GM12878 (cell line): ENCODE results near the gene GPC6. TPM values are rescaled to one million over a fixed set of nuclear protein-coding genes. Genes with fewer than 3 reads are reported as not detected.

Experiments used
- ATAC-seq: fragments of 200-7000 bp; cut with Tn5 transposase; 3 replicates; pipeline ENCODE4 v1.9.1; 2020; ENCODE audit warnings: mild to moderate bottlenecking, moderate library complexity
- BruUV-seq: library from RNA; stranded (reverse); fragments of 400-500 nt; replicated peaks from 2 replicates; lab custom pipeline; 2021; lab: Mats Ljungman, UMichigan
- CTCF ChIA-PET: fragments of 300-600 bp; sonication (Branson Sonifier 250); formaldehyde crosslinking; extraction: SDS; loops from one replicate; lab custom pipeline; 2021; ENCODE audit warnings: inconsistent platforms; lab: Yijun Ruan, JAX
- POLR2A ChIA-PET: fragments of 350-600 bp; formaldehyde crosslinking; extraction: SDS; loops from one replicate; lab custom pipeline; 2021; ENCODE audit warnings: inconsistent platforms; lab: Charles Lee
- RAD21 ChIA-PET: fragments of 300-600 bp; sonication (Branson Sonifier 250); formaldehyde crosslinking; loops from one replicate; lab custom pipeline; 2023; ENCODE audit warnings: antibody characterized with exemption; ENCODE audit not compliant: unreplicated experiment; lab: Charles Lee
- SMC1A ChIA-PET: fragments of 300-600 bp; sonication (Branson Sonifier 250); formaldehyde crosslinking; loops from one replicate; lab custom pipeline; 2023; ENCODE audit not compliant: unreplicated experiment, uncharacterized antibody; lab: Charles Lee
- DNase-seq: peaks from one replicate; pipeline ENCODE4 v3.0.0-alpha.2; 2011; ENCODE audit warnings: low read depth, low spot score
- FAIRE-seq: peaks from 3 replicates; lab custom pipeline; 2011; peaks lifted over from hg19 to GRCh38; lab: Jason Lieb, UNC
- H2AFZ ChIP-seq: 2 replicates; pipeline ENCODE4 v1.6.0; 2011; ENCODE audit warnings: low read depth, low read length, control low read depth; ENCODE audit not compliant: control insufficient read depth
- H3K27ac ChIP-seq: 2 replicates; pipeline ENCODE4 v1.5.1; 2011; ENCODE audit warnings: control low read depth; ENCODE audit not compliant: control insufficient read depth, insufficient read depth
- H3K27me3 ChIP-seq, 2 experiments: replicated peaks in 1 of 2; 2 replicates each; pipeline versions ENCODE4 v1.6.0 to v1.6.1; 2011; ENCODE audit warnings: low read length in 1 of 2; ENCODE audit not compliant: control insufficient read depth in 2 of 2, insufficient read depth in 2 of 2
- H3K36me3 ChIP-seq, 2 experiments: 2 replicates each; pipeline ENCODE4 v1.5.1; 2011; ENCODE audit warnings: low read length in 1 of 2; ENCODE audit not compliant: control insufficient read depth in 2 of 2, insufficient read depth in 2 of 2
- H3K4me1 ChIP-seq: 2 replicates; pipeline ENCODE4 v1.6.1; 2011; ENCODE audit warnings: mild to moderate bottlenecking, low read length, moderate library complexity, mixed read lengths; ENCODE audit not compliant: control insufficient read depth, insufficient read depth
- H3K4me2 ChIP-seq: 2 replicates; pipeline ENCODE4 v1.6.0; 2011; ENCODE audit warnings: control low read depth; ENCODE audit not compliant: control insufficient read depth, insufficient read depth
- H3K4me3 ChIP-seq: fragments of 200-600 bp; sonication (generic); 2 replicates; pipeline ENCODE4 v1.5.1; 2016
- H3K79me2 ChIP-seq: 2 replicates; pipeline ENCODE4 v1.6.0; 2011; ENCODE audit warnings: low read length; ENCODE audit not compliant: control insufficient read depth, insufficient read depth
- H3K9ac ChIP-seq: 2 replicates; pipeline ENCODE4 v1.8.0; 2011; ENCODE audit warnings: low read length, control low read depth, mixed read lengths; ENCODE audit not compliant: control insufficient read depth, insufficient read depth
- H3K9me3 ChIP-seq: replicated peaks from 3 replicates; pipeline ENCODE4 v1.5.1; 2011; ENCODE audit warnings: mild to moderate bottlenecking, low read length; ENCODE audit not compliant: control insufficient read depth, insufficient read depth
- H4K20me1 ChIP-seq: 2 replicates; pipeline ENCODE4 v1.6.0; 2011; ENCODE audit not compliant: control insufficient read depth, insufficient read depth
- ASH2L ChIP-seq: fragments of 300-600, 200-600 bp; sonication (generic); IDR thresholded peaks from 2 replicates; pipeline ENCODE4 v1.6.1; 2017; ENCODE audit warnings: low read depth, mild to moderate bottlenecking, borderline replicate concordance
- BCL11A ChIP-seq: IDR thresholded peaks from 2 replicates; pipeline ENCODE4 v1.6.1; 2011; ENCODE audit warnings: low read depth, low read length
- BMI1 ChIP-seq: fragments of 450-650 bp; IDR thresholded peaks from 2 replicates; pipeline ENCODE4 v1.6.1; 2016; ENCODE audit warnings: mild to moderate bottlenecking, moderate library complexity, borderline replicate concordance
- CBFB ChIP-seq: IDR thresholded peaks from 2 replicates; pipeline ENCODE4 v1.6.1; 2016; ENCODE audit warnings: antibody characterized with exemption, low read depth
- CEBPB ChIP-seq, 2 experiments: fragments of 150-350 bp in 1 of 2; IDR thresholded peaks; 2 replicates each; pipeline ENCODE4 v1.6.1; 2012 to 2014; ENCODE audit warnings: low read depth in 2 of 2, low read length in 2 of 2, borderline replicate concordance in 1 of 2, inconsistent platforms in 1 of 2
- JUNB ChIP-seq: IDR thresholded peaks from 2 replicates; pipeline ENCODE4 v1.6.1; 2016; ENCODE audit warnings: antibody characterized with exemption, mild to moderate bottlenecking
- NFXL1 ChIP-seq: fragments of 450-650 bp; IDR thresholded peaks from 2 replicates; pipeline ENCODE4 v1.6.1; 2017; ENCODE audit warnings: antibody characterized with exemption, mild to moderate bottlenecking, borderline replicate concordance
- NR2F1 ChIP-seq: fragments of 450-650 bp; conservative IDR thresholded peaks from 2 replicates; pipeline ENCODE4 v1.6.1; 2017; ENCODE audit warnings: mild to moderate bottlenecking
- PAX8 ChIP-seq: fragments of 450-650 bp; IDR thresholded peaks from 2 replicates; pipeline ENCODE4 v1.6.1; 2017; ENCODE audit warnings: mild to moderate bottlenecking, moderate library complexity
- RAD21 ChIP-seq: IDR thresholded peaks from 2 replicates; pipeline ENCODE4 v1.6.1; 2011; ENCODE audit warnings: mild to moderate bottlenecking, low read depth, low read length, moderate library complexity; ENCODE audit not compliant: insufficient read depth
- SUZ12 ChIP-seq: fragments of 200-600 bp; sonication (generic); IDR thresholded peaks from one replicate; pipeline ENCODE4 v1.6.1; 2018; ENCODE audit warnings: antibody characterized with exemption, mild to moderate bottlenecking; ENCODE audit not compliant: unreplicated experiment
- TBL1XR1 ChIP-seq: IDR thresholded peaks from 2 replicates; pipeline ENCODE4 v1.6.1; 2012; ENCODE audit warnings: low read depth, low read length, improper control_type of control experiment
- TCF12 ChIP-seq: IDR thresholded peaks from 2 replicates; pipeline ENCODE4 v1.6.1; 2011; ENCODE audit warnings: low read depth, mild to moderate bottlenecking, low read length
- YY1 ChIP-seq: IDR thresholded peaks from 2 replicates; pipeline ENCODE4 v1.6.1; 2011; ENCODE audit warnings: low read depth, mild to moderate bottlenecking, low read length
- ZNF274 ChIP-seq: IDR thresholded peaks from one replicate; pipeline ENCODE4 v1.8.0; 2011; ENCODE audit not compliant: insufficient read length, insufficient read depth
- in situ Hi-C: fragments of 300-500 bp; cut with MboI; formaldehyde crosslinking; loops from 9 replicates; pipeline ENCODE4 v1.14.3; 2018; ENCODE audit warnings: mixed read lengths
- intact Hi-C: fragments of 100-400 bp; cut with micrococcal nuclease; formaldehyde crosslinking; loops from one replicate; pipeline ENCODE4 v1.14.2; 2022; ENCODE audit not compliant: unreplicated experiment
- polyA plus RNA-seq, 11 experiments: library from polyadenylated mRNA; depleted of rRNA in 4 of 11; unstranded in 6 of 11; stranded (reverse) in 5 of 11; fragments of >200 nt; fragmentation: Nextera tagmentation in 4 of 11; fragmentation: Illumina TruSeq in 1 of 11; extraction: Ambion mirVana in 4 of 11; extraction: Trizol in 1 of 11; gene quantifications; 1 replicate in 1 of 11; 2 replicates in 10 of 11; pipeline versions ENCODE4 v1.2.1 to v1.2.3, GENCODE V29; 2011 to 2016; ENCODE audit warnings: inconsistent platforms in 2 of 11, missing spikeins in 2 of 11, low read depth in 1 of 11
- total RNA-seq, 4 experiments: library from RNA; depleted of rRNA in 3 of 4; stranded (reverse); fragments of >200 nt in 3 of 4; fragmentation: Illumina TruSeq in 1 of 4; extraction: Trizol in 1 of 4; gene quantifications; 2 replicates each; pipeline versions ENCODE4 v1.2.1 to v1.2.3, GENCODE V29; 2013 to 2021
- TF ChIP-seq, protein P1 (sequence below): fragments of 450-650 bp; IDR thresholded peaks from 2 replicates; pipeline ENCODE4 v1.6.1; 2017; ENCODE audit warnings: mild to moderate bottlenecking, low read depth, inconsistent platforms; ENCODE audit not compliant: poor library complexity, severe bottlenecking

GPC6 gene
- total and polyA plus RNA-seq, 10 of the 15 experiments (the other 5 are each of a cell fraction or from before 2014, with no cell fraction given), result 0.03 to 0.04 (median 0.03) TPM; not detected in 7

DNA sequence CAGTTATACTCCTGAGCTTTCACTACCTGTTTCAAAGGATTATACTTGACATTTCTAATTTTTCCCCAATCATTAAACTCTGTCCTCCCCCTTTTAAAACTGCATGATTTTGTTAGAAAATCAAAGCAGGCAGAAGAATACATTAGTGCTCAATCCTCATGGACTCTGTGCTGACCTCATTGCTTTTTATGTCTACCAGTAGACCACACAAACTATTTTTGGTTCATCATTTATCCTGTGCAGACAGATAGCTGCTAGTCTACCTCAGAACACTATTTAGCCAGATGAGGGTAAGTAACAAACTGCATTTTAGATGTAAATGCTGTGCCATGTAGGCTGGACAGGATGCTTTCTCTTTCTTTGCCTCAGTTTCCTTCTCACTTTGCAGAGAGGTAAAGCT is 1016.9 kb downstream of the GPC6 start:
- H3K4me2 ChIP-seq, result no peak overlapping the region
- no peaks in the 10 kb centered on the region for H3K9me3 ChIP-seq
- H3K4me3 ChIP-seq, result no peak overlapping the region
- FAIRE-seq (no peak), DNase-seq (no peak), ATAC-seq (no peak)
- POLR2A ChIA-PET, result no interaction called here
- no peak overlapping the region for H3K27ac ChIP-seq
- H3K4me1 ChIP-seq, result no peaks in the 10 kb centered on the region
- CTCF ChIA-PET, result no interaction called here
- H4K20me1 ChIP-seq, result no peaks in the 10 kb centered on the region
- no TSS peak for BruUV-seq
- TF ChIP-seq NFXL1 (no peak), BCL11A (no peak), ASH2L (no peak), TBL1XR1 (no peak), RAD21 (no peak), JUNB (no peak), TCF12 (no peak), CEBPB (IDR thresholded peaks at IDR 0.05; ENCODE audit: borderline replicate concordance in 1 of 2, low read depth in 2 of 2, low read length in 2 of 2) (no peak), BMI1 (no peak), SUZ12 (no peak), ZNF274 (no peak), CBFB (no peak), YY1 (no peak), PAX8 (no peak), NR2F1 (no peak)
- TF ChIP-seq, protein P1, sequence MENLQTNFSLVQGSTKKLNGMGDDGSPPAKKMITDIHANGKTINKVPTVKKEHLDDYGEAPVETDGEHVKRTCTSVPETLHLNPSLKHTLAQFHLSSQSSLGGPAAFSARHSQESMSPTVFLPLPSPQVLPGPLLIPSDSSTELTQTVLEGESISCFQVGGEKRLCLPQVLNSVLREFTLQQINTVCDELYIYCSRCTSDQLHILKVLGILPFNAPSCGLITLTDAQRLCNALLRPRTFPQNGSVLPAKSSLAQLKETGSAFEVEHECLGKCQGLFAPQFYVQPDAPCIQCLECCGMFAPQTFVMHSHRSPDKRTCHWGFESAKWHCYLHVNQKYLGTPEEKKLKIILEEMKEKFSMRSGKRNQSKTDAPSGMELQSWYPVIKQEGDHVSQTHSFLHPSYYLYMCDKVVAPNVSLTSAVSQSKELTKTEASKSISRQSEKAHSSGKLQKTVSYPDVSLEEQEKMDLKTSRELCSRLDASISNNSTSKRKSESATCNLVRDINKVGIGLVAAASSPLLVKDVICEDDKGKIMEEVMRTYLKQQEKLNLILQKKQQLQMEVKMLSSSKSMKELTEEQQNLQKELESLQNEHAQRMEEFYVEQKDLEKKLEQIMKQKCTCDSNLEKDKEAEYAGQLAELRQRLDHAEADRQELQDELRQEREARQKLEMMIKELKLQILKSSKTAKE, result no peak
- in situ Hi-C loops (no loop called here), intact Hi-C loops (no loop called here)
- no peak overlapping the region for H3K9ac ChIP-seq
- no peaks in the 10 kb centered on the region for H3K79me2 ChIP-seq
- SMC1A ChIA-PET, result no interaction called here
- H3K27me3 ChIP-seq, result no peaks in the 10 kb centered on the region; a peak in 1 of 4 replicates
- no peaks in the 10 kb centered on the region for H3K36me3 ChIP-seq
- H2AFZ ChIP-seq, result no peak overlapping the region
- RAD21 ChIA-PET, result no interaction called here
